GM12878 (cell line): ENCODE data around the gene CHRNB2. TPM values are rescaled to one million over a fixed set of nuclear protein-coding genes. Genes with fewer than 3 reads are reported as not detected.

Source experiments
- CHD2 ChIP-seq: IDR thresholded peaks from 2 replicates; pipeline ENCODE4 v1.6.1; 2011; ENCODE audit warnings: low read depth, low read length, improper control_type of control experiment, borderline replicate concordance
- EED ChIP-seq: sonication (generic); IDR thresholded peaks from 2 replicates; pipeline ENCODE4 v1.6.1; 2016; ENCODE audit warnings: antibody characterized with exemption, low read depth
- EZH2 ChIP-seq: IDR thresholded peaks from 2 replicates; pipeline ENCODE4 v1.6.1; 2012; ENCODE audit warnings: low read depth, mild to moderate bottlenecking, control low read depth, inconsistent platforms, low read length, borderline replicate concordance; ENCODE audit not compliant: control insufficient read depth
- FOXM1 ChIP-seq: IDR thresholded peaks from 2 replicates; pipeline ENCODE4 v1.6.1; 2012; ENCODE audit warnings: low read depth, mild to moderate bottlenecking, inconsistent platforms, low read length, moderate library complexity
- IRF3 ChIP-seq: fragments of 450-650 bp; IDR thresholded peaks from 2 replicates; pipeline ENCODE4 v1.6.1; 2014; ENCODE audit warnings: mild to moderate bottlenecking
- KLF5 ChIP-seq: fragments of 450-650 bp; IDR thresholded peaks from 2 replicates; pipeline ENCODE4 v1.6.1; 2014; ENCODE audit warnings: mild to moderate bottlenecking; ENCODE audit not compliant: partially characterized antibody
- MEF2A ChIP-seq: IDR thresholded peaks from 2 replicates; pipeline ENCODE4 v1.6.1; 2011; ENCODE audit warnings: low read depth, mild to moderate bottlenecking, low read length, moderate library complexity; ENCODE audit not compliant: insufficient read depth
- NR2C2 ChIP-seq: IDR thresholded peaks from 2 replicates; pipeline ENCODE4 v1.6.1; 2011; ENCODE audit warnings: borderline replicate concordance, low read depth; ENCODE audit not compliant: control insufficient read depth, insufficient read length
- PML ChIP-seq: IDR thresholded peaks from 2 replicates; pipeline ENCODE4 v1.6.1; 2012; ENCODE audit warnings: low read length, inconsistent platforms
- RB1 ChIP-seq: fragments of 450-650 bp; formaldehyde crosslinking; IDR thresholded peaks from 2 replicates; pipeline ENCODE4 v1.6.1; 2017; ENCODE audit warnings: mild to moderate bottlenecking, borderline replicate concordance
- ZBTB33 ChIP-seq: fragments of 450-650 bp; IDR thresholded peaks from 2 replicates; pipeline ENCODE4 v1.6.1; 2017; ENCODE audit warnings: mild to moderate bottlenecking
- polyA plus RNA-seq, 11 experiments: library from polyadenylated mRNA; depleted of rRNA in 4 of 11; unstranded in 6 of 11; stranded (reverse) in 5 of 11; fragments of >200 nt; fragmentation: Nextera tagmentation in 4 of 11; fragmentation: Illumina TruSeq in 1 of 11; extraction: Ambion mirVana in 4 of 11; extraction: Trizol in 1 of 11; gene quantifications; 1 replicate in 1 of 11; 2 replicates in 10 of 11; pipeline versions ENCODE4 v1.2.1 to v1.2.3, GENCODE V29; 2011 to 2016; ENCODE audit warnings: inconsistent platforms in 2 of 11, missing spikeins in 2 of 11, low read depth in 1 of 11
- total RNA-seq, 4 experiments: library from RNA; depleted of rRNA in 3 of 4; stranded (reverse); fragments of >200 nt in 3 of 4; fragmentation: Illumina TruSeq in 1 of 4; extraction: Trizol in 1 of 4; gene quantifications; 2 replicates each; pipeline versions ENCODE4 v1.2.1 to v1.2.3, GENCODE V29; 2013 to 2021

Gene CHRNB2
- total and polyA plus RNA-seq, 10 of the 15 experiments (the other 5 are each of a cell fraction or from before 2014, with no cell fraction given), result 0.01 to 0.11 (median 0.03) TPM; not detected in 6

GRCh38 chr1:154558720-154559465 lies 8.7 kb upstream of the CHRNB2 start (continued):
- TF ChIP-seq ZBTB33 (no peak), IRF3 (peak; percentile 74), KLF5 (no peak), NR2C2 (no peak), FOXM1 (no peak), EZH2 (no peak), MEF2A (no peak), CHD2 (peak; percentile 84), RB1 (peak; percentile 88; the same call in 1 of the 2 replicates), EED (peak; percentile 38; the same call in 1 of the 2 replicates), PML (no peak)
- TF ChIP-seq, all 136 proteins: peak for 59
